Liver (tissue), 3 donors: ENCODE results near the gene FER1L5.

ENCODE experiments used
- RAD21 ChIP-seq, 2 donors: IDR thresholded peaks; 2 replicates each; pipeline ENCODE4 v1.6.1; 2016; ENCODE audit warnings: antibody characterized with exemption in 2 of 2, mild to moderate bottlenecking in 2 of 2
- TF ChIP-seq, protein P1 (sequence below): fragments of 150-350 bp; IDR thresholded peaks from 2 replicates; pipeline ENCODE4 v1.5.1; 2017; ENCODE audit warnings: improper control_type of control experiment, low read depth, low read length; ENCODE audit not compliant: missing input control
- donor health status: healthy.
- donor health status: healthy.

DNA sequence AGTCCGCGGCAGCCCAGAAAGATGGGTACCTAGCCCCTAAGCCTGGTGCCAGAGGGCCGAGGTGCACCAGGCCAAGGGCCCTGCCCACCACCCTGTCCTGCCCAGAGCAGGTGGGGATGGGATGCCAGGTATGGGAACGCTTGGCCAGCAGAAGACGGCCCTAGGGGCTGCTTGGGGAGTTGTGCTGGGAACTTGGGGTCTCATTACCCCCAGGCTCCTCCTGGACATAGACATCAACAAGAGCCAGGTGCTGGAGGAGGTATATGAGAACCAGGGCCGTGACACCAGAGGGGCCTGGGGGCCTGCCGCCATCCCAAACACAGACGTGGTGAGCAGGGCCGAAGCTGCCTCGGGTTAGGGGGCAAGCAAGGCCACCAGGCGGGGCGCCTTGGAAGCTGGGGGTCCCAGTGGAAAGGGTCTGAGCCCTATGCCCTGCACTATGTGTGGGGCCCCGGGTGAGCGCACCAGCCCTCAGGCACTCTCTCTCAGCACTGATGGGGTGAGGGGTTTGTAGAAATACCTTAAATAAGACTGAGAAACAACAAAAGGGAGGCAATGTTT, 46.9 kb downstream of the FER1L5 start:
- TF ChIP-seq, protein P1, sequence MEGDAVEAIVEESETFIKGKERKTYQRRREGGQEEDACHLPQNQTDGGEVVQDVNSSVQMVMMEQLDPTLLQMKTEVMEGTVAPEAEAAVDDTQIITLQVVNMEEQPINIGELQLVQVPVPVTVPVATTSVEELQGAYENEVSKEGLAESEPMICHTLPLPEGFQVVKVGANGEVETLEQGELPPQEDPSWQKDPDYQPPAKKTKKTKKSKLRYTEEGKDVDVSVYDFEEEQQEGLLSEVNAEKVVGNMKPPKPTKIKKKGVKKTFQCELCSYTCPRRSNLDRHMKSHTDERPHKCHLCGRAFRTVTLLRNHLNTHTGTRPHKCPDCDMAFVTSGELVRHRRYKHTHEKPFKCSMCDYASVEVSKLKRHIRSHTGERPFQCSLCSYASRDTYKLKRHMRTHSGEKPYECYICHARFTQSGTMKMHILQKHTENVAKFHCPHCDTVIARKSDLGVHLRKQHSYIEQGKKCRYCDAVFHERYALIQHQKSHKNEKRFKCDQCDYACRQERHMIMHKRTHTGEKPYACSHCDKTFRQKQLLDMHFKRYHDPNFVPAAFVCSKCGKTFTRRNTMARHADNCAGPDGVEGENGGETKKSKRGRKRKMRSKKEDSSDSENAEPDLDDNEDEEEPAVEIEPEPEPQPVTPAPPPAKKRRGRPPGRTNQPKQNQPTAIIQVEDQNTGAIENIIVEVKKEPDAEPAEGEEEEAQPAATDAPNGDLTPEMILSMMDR: no peak
- TF ChIP-seq RAD21 (IDR thresholded peaks at IDR 0.05): no peak
